SU-DHL-6 (cell line): ENCODE measurements around the gene CNBP.

Source experiments
- H2AFZ ChIP-seq: fragments of 200-600 bp; sonication (generic); 2 replicates; pipeline ENCODE4 v1.6.1; 2014; ENCODE audit warnings: low read depth, mild to moderate bottlenecking, moderate library complexity, mixed read lengths, antibody characterized with exemption, low read length; ENCODE audit not compliant: severe bottlenecking
- H3F3A ChIP-seq: fragments of 200-600 bp; shearing (Covaris generic); 2 replicates; pipeline ENCODE4 v1.6.0; 2016; ENCODE audit warnings: antibody characterized with exemption, mild to moderate bottlenecking; ENCODE audit not compliant: insufficient read depth
- H3K27ac ChIP-seq: fragments of 200-600 bp; sonication (generic); 2 replicates; pipeline ENCODE4 v1.5.1; 2016; ENCODE audit warnings: low read depth, mild to moderate bottlenecking, low read length, moderate library complexity, mixed read lengths
- H3K27me3 ChIP-seq: fragments of 200-600 bp; sonication (generic), shearing (Covaris generic); 2 replicates; pipeline ENCODE4 v1.6.0; 2014; ENCODE audit warnings: mild to moderate bottlenecking, low read length
- H3K36me3 ChIP-seq: fragments of 200-600 bp; sonication (generic); 2 replicates; pipeline ENCODE4 v1.6.1; 2014; ENCODE audit warnings: mild to moderate bottlenecking, low read length, mixed read lengths
- H3K4me2 ChIP-seq: fragments of 300-600, 200-600 bp; shearing (Covaris generic), sonication (generic); 2 replicates; pipeline ENCODE4 v1.6.0; 2014; ENCODE audit warnings: low read length, low read depth, mild to moderate bottlenecking; ENCODE audit not compliant: poor library complexity, severe bottlenecking
- H3K4me3 ChIP-seq: fragments of 200-600 bp; sonication (generic); 2 replicates; pipeline ENCODE4 v1.5.1; 2014; ENCODE audit warnings: antibody characterized with exemption, low read length, mild to moderate bottlenecking, mixed read lengths; ENCODE audit not compliant: insufficient read depth, poor library complexity, severe bottlenecking
- H3K79me2 ChIP-seq: fragments of 200-600 bp; sonication (generic); 2 replicates; pipeline ENCODE4 v1.6.1; 2014; ENCODE audit warnings: mild to moderate bottlenecking, low read length, moderate library complexity; ENCODE audit not compliant: insufficient read depth
- H3K9ac ChIP-seq: fragments of 200-600 bp; sonication (generic); 2 replicates; pipeline ENCODE4 v1.7.0; 2014; ENCODE audit warnings: mild to moderate bottlenecking, low read length
- H3K9me2 ChIP-seq: fragments of 200-600 bp; sonication (generic); replicated peaks from 2 replicates; pipeline ENCODE4 v1.6.1; 2014; ENCODE audit warnings: low read length; ENCODE audit not compliant: insufficient read depth
- H3K9me3 ChIP-seq: fragments of 200-600 bp; sonication (generic); 2 replicates; pipeline ENCODE4 v1.6.1; 2014; ENCODE audit warnings: low read length, mixed read lengths; ENCODE audit not compliant: insufficient read depth
- H4K20me1 ChIP-seq: fragments of 200-600 bp; sonication (generic); 2 replicates; pipeline ENCODE4 v1.6.1; 2014; ENCODE audit warnings: low read depth, mild to moderate bottlenecking, antibody characterized with exemption, low read length, moderate library complexity, mixed read lengths
- CTCF ChIP-seq: fragments of 200-600 bp; sonication (generic); IDR thresholded peaks from one replicate; pipeline ENCODE4 v1.5.1; 2017; ENCODE audit warnings: antibody characterized with exemption, mild to moderate bottlenecking, low read length, moderate library complexity; ENCODE audit not compliant: insufficient read depth, poor library complexity, severe bottlenecking
- EZH2phosphoT487 ChIP-seq: fragments of 200-600 bp; sonication (generic), shearing (Covaris generic); conservative IDR thresholded peaks from 2 replicates; pipeline ENCODE4 v1.6.1; 2018; ENCODE audit warnings: mild to moderate bottlenecking, antibody characterized with exemption, low read length, moderate library complexity, mixed read lengths

CNBP gene

GRCh38 chr3:129128357-129129155 is 55.1 kb downstream of the CNBP start:
- no peak for TF ChIP-seq EZH2phosphoT487
- TF ChIP-seq CTCF: no peak
- Histone ChIP-seq H3K4me3 (no peak overlapping the region), H3K27ac (no peak overlapping the region), H3F3A (peaks cover 4% of the 10 kb centered on the region), H2AFZ (no peak overlapping the region), H3K9me3 (no peaks in the 10 kb centered on the region), H3K9ac (no peak overlapping the region), H4K20me1 (no peaks in the 10 kb centered on the region), H3K9me2 (no peaks in the 10 kb centered on the region), H3K36me3 (peaks cover 3% of the 10 kb centered on the region; the same call in 1 of the 2 replicates), H3K27me3 (no peaks in the 10 kb centered on the region), H3K79me2 (no peaks in the 10 kb centered on the region), H3K4me2 (no peak overlapping the region)

GRCh38 chr3:129126726-129127280 is 56.9 kb downstream of the CNBP start:
- Histone ChIP-seq H3K9me3 (no peaks in the 10 kb centered on the region), H3K27ac (no peak overlapping the region), H3F3A (peaks cover 11% of the 10 kb centered on the region), H3K79me2 (no peaks in the 10 kb centered on the region), H3K36me3 (peaks cover 3% of the 10 kb centered on the region; the same call in 1 of the 2 replicates), H2AFZ (no peak overlapping the region), H4K20me1 (no peaks in the 10 kb centered on the region), H3K9ac (no peak overlapping the region), H3K4me3 (no peak overlapping the region), H3K9me2 (no peaks in the 10 kb centered on the region), H3K4me2 (no peak overlapping the region), H3K27me3 (no peaks in the 10 kb centered on the region)
- no peak for TF ChIP-seq CTCF
- no peak for TF ChIP-seq EZH2phosphoT487

GRCh38 chr3:129123314-129124060 is 60.2 kb downstream of the CNBP start:
- Histone ChIP-seq H3F3A (peaks cover 11% of the 10 kb centered on the region), H3K36me3 (no peaks in the 10 kb centered on the region), H3K9ac (no peak overlapping the region), H2AFZ (no peak overlapping the region), H3K27ac (no peak overlapping the region), H4K20me1 (no peaks in the 10 kb centered on the region), H3K79me2 (no peaks in the 10 kb centered on the region), H3K9me2 (no peaks in the 10 kb centered on the region), H3K4me2 (no peak overlapping the region), H3K27me3 (no peaks in the 10 kb centered on the region), H3K9me3 (no peaks in the 10 kb centered on the region), H3K4me3 (no peak overlapping the region)
- TF ChIP-seq CTCF (no peak), EZH2phosphoT487 (no peak)
